ENCODE measurements around the gene ROPN1B. TPM values are rescaled to one million over a fixed set of nuclear protein-coding genes. Genes with fewer than 3 reads are reported as not detected.

Gene ROPN1B
- total and polyA plus RNA-seq, 11 donors: 1.1 to 8.1 (median 2.0) TPM

DNA sequence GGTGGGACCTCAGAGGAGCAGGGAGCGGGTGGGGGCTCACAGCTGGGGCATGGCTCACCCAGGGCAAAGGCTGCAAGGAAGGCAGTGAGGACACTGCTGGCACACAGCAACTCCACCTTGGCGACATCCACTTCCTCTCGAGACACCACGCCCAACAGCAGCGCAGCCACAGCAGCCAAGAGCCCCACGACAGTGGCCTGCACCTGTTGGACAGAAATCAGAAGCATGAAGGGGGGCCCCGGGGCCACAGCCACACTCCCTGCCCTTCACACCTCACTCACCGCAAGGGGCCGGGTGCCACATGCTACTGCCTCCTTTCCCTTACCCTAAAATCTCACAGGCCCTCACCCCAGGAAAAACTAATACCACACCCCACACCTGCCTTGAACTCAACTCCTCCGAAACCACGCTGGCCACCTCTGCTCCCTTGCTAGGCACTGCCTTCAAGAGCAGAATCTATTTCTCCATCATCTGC, 57.3 kb downstream of the ROPN1B start:
- Histone ChIP-seq H3K4me1 (no peaks in the 10 kb centered on the region), H3K27ac (no peak overlapping the region), H3K9me3 (peaks cover 0 to 15% (median 4%) of the 10 kb centered on the region in 12 donors), H3K36me3 (peaks cover 0 to 58% (median 14%) of the 10 kb centered on the region in 9 donors), H3K4me3 (no peak overlapping the region), H3K27me3 (no peaks in the 10 kb centered on the region)
- ATAC-seq (no peak), DNase-seq (no peak)
- intact Hi-C loops (cut with DNase I): no loop called here
- 90 to 92% (median 91%) methylated on average over 6 to 11 of the region's 11 CpGs for WGBS, 4 donors
- TF ChIP-seq POLR2A (IDR thresholded peaks at IDR 0.05): no peak
- TF ChIP-seq, protein P1, sequence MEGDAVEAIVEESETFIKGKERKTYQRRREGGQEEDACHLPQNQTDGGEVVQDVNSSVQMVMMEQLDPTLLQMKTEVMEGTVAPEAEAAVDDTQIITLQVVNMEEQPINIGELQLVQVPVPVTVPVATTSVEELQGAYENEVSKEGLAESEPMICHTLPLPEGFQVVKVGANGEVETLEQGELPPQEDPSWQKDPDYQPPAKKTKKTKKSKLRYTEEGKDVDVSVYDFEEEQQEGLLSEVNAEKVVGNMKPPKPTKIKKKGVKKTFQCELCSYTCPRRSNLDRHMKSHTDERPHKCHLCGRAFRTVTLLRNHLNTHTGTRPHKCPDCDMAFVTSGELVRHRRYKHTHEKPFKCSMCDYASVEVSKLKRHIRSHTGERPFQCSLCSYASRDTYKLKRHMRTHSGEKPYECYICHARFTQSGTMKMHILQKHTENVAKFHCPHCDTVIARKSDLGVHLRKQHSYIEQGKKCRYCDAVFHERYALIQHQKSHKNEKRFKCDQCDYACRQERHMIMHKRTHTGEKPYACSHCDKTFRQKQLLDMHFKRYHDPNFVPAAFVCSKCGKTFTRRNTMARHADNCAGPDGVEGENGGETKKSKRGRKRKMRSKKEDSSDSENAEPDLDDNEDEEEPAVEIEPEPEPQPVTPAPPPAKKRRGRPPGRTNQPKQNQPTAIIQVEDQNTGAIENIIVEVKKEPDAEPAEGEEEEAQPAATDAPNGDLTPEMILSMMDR (IDR thresholded peaks at IDR 0.05): no peak

DNA sequence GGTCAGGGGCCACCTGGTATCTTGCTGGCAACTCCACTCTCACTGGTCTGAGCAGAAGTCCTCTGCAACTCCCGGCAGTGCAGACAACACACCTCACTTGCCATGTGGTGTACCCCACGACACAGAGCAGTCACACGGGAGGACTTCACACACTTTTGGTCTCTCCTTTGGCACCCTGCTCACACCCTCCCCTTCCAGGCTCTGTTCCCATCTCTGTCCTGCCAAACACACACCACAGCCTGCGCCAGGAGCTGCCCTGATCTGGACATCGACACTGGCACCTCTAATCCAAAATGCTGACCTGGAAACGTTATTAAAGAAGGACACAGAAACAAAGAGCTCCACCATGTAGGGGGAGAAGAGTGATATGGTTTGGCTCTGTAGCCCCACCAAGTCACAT, 57.8 kb downstream of the ROPN1B start:
- WGBS, 4 donors: 48 to 64% (median 58%) methylated on average over 6 of the region's 6 CpGs
- intact Hi-C loops (cut with DNase I): no loop called here
- Histone ChIP-seq H3K4me1 (no peaks in the 10 kb centered on the region), H3K9me3 (peaks cover 0 to 15% (median 4%) of the 10 kb centered on the region in 12 donors), H3K36me3 (peaks cover 0 to 62% (median 14%) of the 10 kb centered on the region in 9 donors), H3K27me3 (no peaks in the 10 kb centered on the region), H3K4me3 (no peak overlapping the region), H3K27ac (no peak overlapping the region)
- TF ChIP-seq POLR2A (IDR thresholded peaks at IDR 0.05): no peak
- peak; percentile 54 to 78 (median 60) for ATAC-seq
- DNase-seq: no peak

DNA sequence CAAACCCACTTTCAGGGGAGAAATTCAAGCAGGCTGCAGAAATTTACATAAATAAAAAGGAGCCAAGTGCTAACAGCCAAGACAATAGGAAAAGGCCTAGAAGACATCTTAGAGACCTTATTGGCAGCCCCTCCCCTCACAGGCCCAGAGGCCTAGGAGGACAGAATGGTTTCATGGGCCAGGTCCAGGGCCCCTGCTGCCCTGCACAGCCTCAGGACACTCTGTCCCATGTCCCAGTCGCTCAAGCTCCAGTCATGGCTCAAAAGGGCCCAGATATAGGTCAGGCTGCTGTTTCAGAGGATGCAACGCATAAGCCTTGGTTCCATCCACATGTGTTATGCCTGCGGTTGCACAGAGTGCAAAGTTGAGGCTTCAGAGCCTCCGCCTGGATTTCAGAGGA, 59.1 kb downstream of the ROPN1B start:
- Histone ChIP-seq H3K27ac (no peak overlapping the region), H3K36me3 (peaks cover 0 to 65% (median 14%) of the 10 kb centered on the region in 9 donors), H3K4me3 (no peak overlapping the region), H3K9me3 (peaks cover 0 to 15% (median 4%) of the 10 kb centered on the region in 12 donors), H3K27me3 (no peaks in the 10 kb centered on the region), H3K4me1 (no peaks in the 10 kb centered on the region)
- intact Hi-C loops (cut with DNase I): no loop called here
- WGBS, 4 donors: 96 to 100% (median 99%) methylated on average over 2 to 4 of the region's 4 CpGs
- DNase-seq (no peak), ATAC-seq (no peak)
- no peak for TF ChIP-seq POLR2A (IDR thresholded peaks at IDR 0.05)
- TF ChIP-seq, protein P1 (IDR thresholded peaks at IDR 0.05): no peak

DNA sequence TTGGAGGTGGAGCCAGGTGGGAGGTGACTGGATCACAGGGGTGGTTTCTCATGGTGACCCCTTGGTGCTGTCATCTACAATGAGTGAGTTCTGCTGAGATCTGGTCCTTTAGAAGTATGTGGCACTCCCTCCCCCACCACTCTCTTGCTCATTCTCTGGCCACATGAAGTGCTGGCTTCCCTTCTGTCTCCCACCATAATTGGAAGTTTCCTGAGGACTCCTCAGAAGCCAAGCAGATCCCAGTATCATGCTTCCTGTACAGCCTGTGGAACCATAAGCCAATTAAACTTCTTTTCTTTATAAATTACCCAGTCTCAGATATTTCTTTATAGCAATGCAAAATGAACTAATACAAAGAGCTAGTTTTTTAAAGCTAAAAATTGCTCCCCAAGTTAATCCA, 60.3 kb downstream of the ROPN1B start:
- intact Hi-C loops (cut with DNase I): no loop called here

More for the DNA sequence above, 60.3 kb downstream of the ROPN1B start:
- Histone ChIP-seq H3K27me3 (no peaks in the 10 kb centered on the region), H3K4me1 (no peaks in the 10 kb centered on the region), H3K9me3 (peaks cover 0 to 15% (median 4%) of the 10 kb centered on the region in 12 donors), H3K4me3 (no peak overlapping the region), H3K36me3 (peaks cover 0 to 64% (median 21%) of the 10 kb centered on the region in 9 donors), H3K27ac (no peak overlapping the region)
- DNase-seq (no peak), ATAC-seq (no peak)
- TF ChIP-seq, protein P1 (IDR thresholded peaks at IDR 0.05): no peak
- no peak for TF ChIP-seq POLR2A (IDR thresholded peaks at IDR 0.05)
